ENCODE data around the gene MED26.
"Not testable (repeated sequence)": the region's sequence is repeated elsewhere in the genome, so short reads cannot be mapped to it uniquely, and the experiment has no call there.

MED26 gene, protein sequence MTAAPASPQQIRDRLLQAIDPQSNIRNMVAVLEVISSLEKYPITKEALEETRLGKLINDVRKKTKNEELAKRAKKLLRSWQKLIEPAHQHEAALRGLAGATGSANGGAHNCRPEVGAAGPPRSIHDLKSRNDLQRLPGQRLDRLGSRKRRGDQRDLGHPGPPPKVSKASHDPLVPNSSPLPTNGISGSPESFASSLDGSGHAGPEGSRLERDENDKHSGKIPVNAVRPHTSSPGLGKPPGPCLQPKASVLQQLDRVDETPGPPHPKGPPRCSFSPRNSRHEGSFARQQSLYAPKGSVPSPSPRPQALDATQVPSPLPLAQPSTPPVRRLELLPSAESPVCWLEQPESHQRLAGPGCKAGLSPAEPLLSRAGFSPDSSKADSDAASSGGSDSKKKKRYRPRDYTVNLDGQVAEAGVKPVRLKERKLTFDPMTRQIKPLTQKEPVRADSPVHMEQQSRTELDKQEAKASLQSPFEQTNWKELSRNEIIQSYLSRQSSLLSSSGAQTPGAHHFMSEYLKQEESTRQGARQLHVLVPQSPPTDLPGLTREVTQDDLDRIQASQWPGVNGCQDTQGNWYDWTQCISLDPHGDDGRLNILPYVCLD

DNA sequence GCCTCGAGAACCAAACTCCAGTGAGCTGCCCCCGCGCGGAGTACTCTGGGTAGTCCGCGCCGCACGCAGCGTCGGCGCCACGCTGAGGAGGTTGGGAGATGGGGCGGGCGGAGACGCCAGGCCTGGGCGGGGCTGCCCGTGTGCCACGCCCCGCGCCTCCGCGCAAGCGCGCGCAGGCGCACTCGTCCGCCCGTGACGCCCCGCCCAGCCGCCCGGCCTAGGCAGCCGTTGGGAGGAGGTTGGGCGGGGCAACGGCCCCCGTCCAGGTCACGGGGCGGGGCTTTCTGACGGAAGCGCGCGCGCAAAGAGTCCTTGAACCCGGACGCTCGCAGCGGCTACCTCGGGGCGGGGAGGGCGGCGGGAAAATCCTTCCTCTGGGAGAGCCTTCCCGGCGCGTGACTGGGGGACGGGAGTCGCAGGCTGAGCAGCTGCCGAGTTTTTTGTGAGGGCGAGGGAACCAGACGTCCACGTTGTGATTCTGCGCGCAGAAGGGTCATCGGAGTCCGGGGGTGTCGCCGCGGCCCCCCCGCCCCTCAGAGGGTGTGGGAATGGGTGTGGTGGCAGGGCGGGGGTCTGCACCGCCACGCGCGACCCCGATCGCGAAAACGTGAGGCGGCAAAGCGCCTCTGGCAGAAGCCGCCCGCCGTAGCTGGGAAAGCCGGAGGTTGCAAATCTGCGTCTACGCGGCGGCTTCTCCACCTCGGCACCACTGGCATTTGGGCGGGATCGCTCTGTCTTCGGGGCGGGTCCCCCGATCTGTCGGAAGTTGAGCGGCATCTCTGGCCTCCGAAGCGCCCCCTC is at the start of gene MED26:
TSS of gene MED26 (minus strand) at position 22 of the 801 bp plus-strand sequence. CDS start 261 bp downstream, outside the sequence.
- Histone ChIP-seq H2AFZ (ENCODE audit: low read depth, low read length) (peak within 1 kb of the TSS; percentile 95), H3K36me3 (ENCODE audit: insufficient read depth, low read length) (peaks cover 18% of the 10 kb centered on the region), H3K27me3 (ENCODE audit: insufficient read depth, low read length) (no peaks in the 10 kb centered on the region), H3K4me3 (ENCODE audit: low read length) (peak within 1 kb of the TSS; percentile 95), H3K4me1 (ENCODE audit: insufficient read depth, low read length) (peaks cover 17% of the 10 kb centered on the region), H3K9me3 (ENCODE audit: low read length) (no peaks in the 10 kb centered on the region)

DNA sequence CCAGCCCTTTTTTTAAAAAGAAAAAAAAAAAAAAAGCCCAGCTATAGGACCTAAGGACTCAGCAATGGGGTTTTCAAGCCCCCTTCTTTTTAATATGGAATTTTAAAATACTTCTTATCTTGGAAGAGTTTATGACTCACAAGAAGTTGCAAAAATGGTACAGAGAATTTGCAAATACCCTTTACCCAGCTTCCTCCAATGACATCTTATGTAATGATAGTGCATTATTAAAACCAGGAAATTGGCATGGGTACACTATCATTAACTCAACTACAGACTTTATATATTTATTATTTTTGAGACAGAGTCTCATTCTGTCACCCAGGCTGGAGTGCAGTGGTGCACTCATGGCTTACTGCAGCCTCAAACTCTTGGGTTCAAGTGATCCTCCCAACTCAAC is 49.1 kb upstream of the MED26 start:
- Histone ChIP-seq H2AFZ (ENCODE audit: low read depth, low read length) (no peak overlapping the region), H3K4me1 (ENCODE audit: insufficient read depth, low read length) (no peaks in the 10 kb centered on the region), H3K27me3 (ENCODE audit: insufficient read depth, low read length) (no peaks in the 10 kb centered on the region), H3K4me3 (ENCODE audit: low read length) (no peak overlapping the region), H3K36me3 (ENCODE audit: insufficient read depth, low read length) (peaks cover 14% of the 10 kb centered on the region), H3K9me3 (ENCODE audit: low read length) (peaks cover 16% of the 10 kb centered on the region)

GRCh38 chr19:16676101-16676798 is 48.2 kb upstream of the MED26 start:
- Histone ChIP-seq H2AFZ (ENCODE audit: low read depth, low read length) (no peak overlapping the region), H3K4me3 (ENCODE audit: low read length) (no peak overlapping the region), H3K9me3 (ENCODE audit: low read length) (peaks cover 12% of the 10 kb centered on the region), H3K36me3 (ENCODE audit: insufficient read depth, low read length) (peaks cover 10% of the 10 kb centered on the region), H3K27me3 (ENCODE audit: insufficient read depth, low read length) (no peaks in the 10 kb centered on the region), H3K4me1 (ENCODE audit: insufficient read depth, low read length) (no peaks in the 10 kb centered on the region)

DNA sequence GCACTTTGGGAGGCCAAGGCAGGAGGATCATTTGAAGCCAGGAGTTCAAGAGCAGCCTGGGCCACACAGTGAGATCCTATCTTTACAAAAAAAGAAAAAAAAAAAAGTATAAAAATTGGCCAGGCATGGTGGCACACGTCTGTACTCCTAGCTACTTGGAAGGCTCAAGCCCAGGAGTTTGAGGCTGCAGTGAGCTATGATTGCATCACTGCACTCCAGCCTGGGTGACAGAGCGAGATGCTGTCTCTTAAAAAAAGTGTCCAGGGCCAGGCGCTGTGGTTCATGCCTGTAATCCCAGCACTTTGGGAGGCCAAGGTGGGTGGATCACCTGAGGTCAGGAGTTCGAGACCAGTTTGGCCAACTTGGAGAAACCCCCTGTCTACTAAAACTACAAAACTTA is 45.8 kb upstream of the MED26 start:
- H2AFZ ChIP-seq (ENCODE audit: low read depth, low read length); H3K4me1 ChIP-seq (ENCODE audit: insufficient read depth, low read length); H3K9me3 ChIP-seq (ENCODE audit: low read length); H3K36me3 ChIP-seq (ENCODE audit: insufficient read depth, low read length); H3K27me3 ChIP-seq (ENCODE audit: insufficient read depth, low read length); H3K4me3 ChIP-seq (ENCODE audit: low read length): not testable (repeated sequence)

DNA sequence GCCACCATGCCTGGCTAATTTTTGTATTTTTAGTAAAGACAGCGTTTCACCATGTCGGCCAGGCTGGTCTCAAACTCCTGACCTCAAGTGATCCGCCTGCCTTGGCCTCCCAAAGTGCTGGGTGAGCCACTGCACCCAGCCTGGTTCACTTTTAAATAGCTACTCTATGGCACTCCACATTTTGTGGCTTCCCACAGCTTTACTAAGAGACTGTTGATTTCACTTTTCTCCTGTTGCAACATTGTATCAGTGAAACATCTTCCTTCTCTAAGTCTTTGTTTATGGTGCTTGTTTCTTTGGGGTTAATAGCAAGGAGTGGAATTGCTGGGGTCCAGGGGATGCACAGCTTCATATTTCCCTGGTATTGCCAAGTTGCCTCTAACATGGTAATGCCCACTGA is 45.2 kb upstream of the MED26 start:
- no peaks in the 10 kb centered on the region for H3K27me3 ChIP-seq (ENCODE audit: insufficient read depth, low read length)
- peaks cover 2% of the 10 kb centered on the region for H3K36me3 ChIP-seq (ENCODE audit: insufficient read depth, low read length)
- H3K9me3 ChIP-seq (ENCODE audit: low read length) = no peaks in the 10 kb centered on the region

DNA sequence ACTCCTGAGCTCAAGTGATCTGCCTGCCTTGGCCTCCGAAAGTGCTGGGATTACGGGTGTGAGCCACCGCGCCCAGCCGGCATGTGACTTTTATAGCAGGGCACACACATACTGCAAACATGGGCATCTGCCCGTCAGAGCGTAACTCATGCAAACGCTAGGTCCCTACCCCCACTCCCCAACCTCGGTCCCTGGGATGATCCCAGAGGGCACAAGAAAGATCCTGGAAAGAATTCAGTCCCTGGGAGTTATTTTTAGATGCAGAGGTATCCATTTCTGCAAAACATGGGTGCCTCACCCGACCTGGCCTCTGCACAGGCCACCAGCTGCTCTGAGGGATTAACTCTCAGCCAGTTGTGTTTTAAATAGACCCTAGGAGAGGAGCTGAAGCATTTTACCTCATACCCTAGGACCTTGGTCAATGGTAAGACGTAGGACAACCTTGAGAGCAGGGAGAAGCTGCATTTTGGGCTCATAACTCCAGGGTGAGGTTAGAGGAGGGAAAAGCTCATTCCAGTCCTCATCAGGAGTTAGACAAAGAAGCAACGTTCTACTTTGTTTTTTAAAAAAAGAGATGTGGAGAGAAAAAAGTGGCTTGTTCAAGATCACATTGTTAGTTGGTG is 43.8 kb upstream of the MED26 start:
- H2AFZ ChIP-seq (ENCODE audit: low read depth, low read length) = no peak overlapping the region
- no peaks in the 10 kb centered on the region for H3K9me3 ChIP-seq (ENCODE audit: low read length)
- no peaks in the 10 kb centered on the region for H3K27me3 ChIP-seq (ENCODE audit: insufficient read depth, low read length)
- H3K4me3 ChIP-seq (ENCODE audit: low read length) = no peak overlapping the region
- no peaks in the 10 kb centered on the region for H3K4me1 ChIP-seq (ENCODE audit: insufficient read depth, low read length)
- peaks cover 2% of the 10 kb centered on the region for H3K36me3 ChIP-seq (ENCODE audit: insufficient read depth, low read length)

More for the DNA sequence above, 45.2 kb upstream of the MED26 start:
- Histone ChIP-seq H2AFZ (ENCODE audit: low read depth, low read length) (no peak overlapping the region), H3K4me3 (ENCODE audit: low read length) (no peak overlapping the region), H3K4me1 (ENCODE audit: insufficient read depth, low read length) (no peaks in the 10 kb centered on the region)

DNA sequence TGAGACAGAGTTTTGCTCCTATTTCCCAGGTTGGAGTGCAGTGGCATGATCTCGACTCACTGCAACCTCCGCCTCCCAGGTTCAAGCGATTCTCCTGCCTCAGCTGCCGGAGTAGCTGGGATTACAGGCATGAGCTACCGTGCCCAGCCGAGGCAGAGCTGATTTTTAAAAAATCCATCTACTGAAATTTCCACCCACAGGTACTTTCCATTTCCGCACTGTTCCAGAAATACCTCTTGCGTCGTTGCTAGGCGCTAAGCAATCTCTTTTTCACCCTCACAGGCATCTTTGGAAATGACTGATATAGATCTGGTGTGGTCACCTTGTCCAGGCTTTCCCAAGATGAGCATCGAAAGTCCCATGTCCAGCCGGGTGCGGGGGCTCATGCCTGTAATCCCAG is 42.3 kb upstream of the MED26 start:
- no peak overlapping the region for H3K4me3 ChIP-seq (ENCODE audit: low read length)
- no peaks in the 10 kb centered on the region for H3K9me3 ChIP-seq (ENCODE audit: low read length)
- peaks cover 2% of the 10 kb centered on the region for H3K36me3 ChIP-seq (ENCODE audit: insufficient read depth, low read length)
- no peaks in the 10 kb centered on the region for H3K27me3 ChIP-seq (ENCODE audit: insufficient read depth, low read length)
- no peak overlapping the region for H2AFZ ChIP-seq (ENCODE audit: low read depth, low read length)
- H3K4me1 ChIP-seq (ENCODE audit: insufficient read depth, low read length) = no peaks in the 10 kb centered on the region

- H2AFZ ChIP-seq (ENCODE audit: low read depth, low read length); H3K36me3 ChIP-seq (ENCODE audit: insufficient read depth, low read length); H3K4me1 ChIP-seq (ENCODE audit: insufficient read depth, low read length); H3K27me3 ChIP-seq (ENCODE audit: insufficient read depth, low read length); H3K9me3 ChIP-seq (ENCODE audit: low read length); H3K4me3 ChIP-seq (ENCODE audit: low read length): not testable (repeated sequence)
Measured at GRCh38 chr19:16668702-16669101, 40.7 kb upstream of the MED26 start.

DNA sequence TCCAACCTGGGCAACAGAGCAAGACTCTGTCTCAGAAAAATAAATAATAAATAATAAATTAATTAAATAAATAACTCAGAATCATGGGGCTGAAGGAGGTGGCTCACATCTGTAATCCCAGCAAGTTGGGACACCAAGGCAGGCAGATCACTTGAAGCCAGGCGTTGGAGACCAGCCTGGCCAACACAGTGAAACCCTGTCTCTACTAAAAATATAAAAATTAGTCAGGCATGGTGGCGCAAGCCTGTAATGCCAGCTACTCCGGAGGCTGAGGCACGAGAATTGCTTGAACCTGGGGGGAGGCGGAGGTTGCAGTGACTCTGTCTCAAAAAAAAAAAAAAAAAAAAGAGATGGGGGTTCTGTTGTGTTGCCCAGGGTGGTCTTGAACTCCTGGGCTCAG is 40.2 kb upstream of the MED26 start:
- Histone ChIP-seq H3K36me3 (ENCODE audit: insufficient read depth, low read length) (peaks cover 2% of the 10 kb centered on the region), H3K9me3 (ENCODE audit: low read length) (no peaks in the 10 kb centered on the region), H3K4me3 (ENCODE audit: low read length) (no peak overlapping the region), H3K4me1 (ENCODE audit: insufficient read depth, low read length) (no peaks in the 10 kb centered on the region), H2AFZ (ENCODE audit: low read depth, low read length) (no peak overlapping the region), H3K27me3 (ENCODE audit: insufficient read depth, low read length) (no peaks in the 10 kb centered on the region)

- Histone ChIP-seq H3K36me3 (ENCODE audit: insufficient read depth, low read length) (peaks cover 21% of the 10 kb centered on the region), H3K27me3 (ENCODE audit: insufficient read depth, low read length) (no peaks in the 10 kb centered on the region), H3K9me3 (ENCODE audit: low read length) (no peaks in the 10 kb centered on the region), H3K4me1 (ENCODE audit: insufficient read depth, low read length) (peaks cover 19% of the 10 kb centered on the region), H3K4me3 (ENCODE audit: low read length) (peak overlapping the region; percentile 82), H2AFZ (ENCODE audit: low read depth, low read length) (no peak overlapping the region)
Measured at GRCh38 chr19:16661480-16662034, 33.6 kb upstream of the MED26 start.

- peak within 1 kb of the TSS; percentile 94 for H2AFZ ChIP-seq (ENCODE audit: low read depth, low read length)
- peaks cover 19% of the 10 kb centered on the region for H3K4me1 ChIP-seq (ENCODE audit: insufficient read depth, low read length)
- no peaks in the 10 kb centered on the region for H3K9me3 ChIP-seq (ENCODE audit: low read length)
- no peaks in the 10 kb centered on the region for H3K27me3 ChIP-seq (ENCODE audit: insufficient read depth, low read length)
- H3K36me3 ChIP-seq (ENCODE audit: insufficient read depth, low read length) = peaks cover 26% of the 10 kb centered on the region
- peak within 1 kb of the TSS; percentile 82 for H3K4me3 ChIP-seq (ENCODE audit: low read length)
Measured at GRCh38 chr19:16660763-16661479, 32.9 kb upstream of the MED26 start, which contains the start of gene TMEM38A. TSS of gene TMEM38A (plus strand) at chr19:16661139. CDS start at chr19:16661218, 79 bp downstream.

Measured in neuron (in vitro differentiated cells).